HPDE6-E6E7 (cell line): ENCODE results near the gene SMCHD1.
"Not testable (repeated sequence)": the region's sequence is repeated elsewhere in the genome, so short reads cannot be mapped to it uniquely, and the experiment has no call there.

ENCODE experiments used
- DNase-seq: peaks from one replicate; pipeline ENCODE4 v3.0.0; 2011; ENCODE audit warnings: missing footprints; ENCODE audit errors: extremely low spot score

The SMCHD1 gene

GRCh38 chr18:2852460-2852859, 196.9 kb downstream of the SMCHD1 start:
- not testable (repeated sequence) for DNase-seq

DNA sequence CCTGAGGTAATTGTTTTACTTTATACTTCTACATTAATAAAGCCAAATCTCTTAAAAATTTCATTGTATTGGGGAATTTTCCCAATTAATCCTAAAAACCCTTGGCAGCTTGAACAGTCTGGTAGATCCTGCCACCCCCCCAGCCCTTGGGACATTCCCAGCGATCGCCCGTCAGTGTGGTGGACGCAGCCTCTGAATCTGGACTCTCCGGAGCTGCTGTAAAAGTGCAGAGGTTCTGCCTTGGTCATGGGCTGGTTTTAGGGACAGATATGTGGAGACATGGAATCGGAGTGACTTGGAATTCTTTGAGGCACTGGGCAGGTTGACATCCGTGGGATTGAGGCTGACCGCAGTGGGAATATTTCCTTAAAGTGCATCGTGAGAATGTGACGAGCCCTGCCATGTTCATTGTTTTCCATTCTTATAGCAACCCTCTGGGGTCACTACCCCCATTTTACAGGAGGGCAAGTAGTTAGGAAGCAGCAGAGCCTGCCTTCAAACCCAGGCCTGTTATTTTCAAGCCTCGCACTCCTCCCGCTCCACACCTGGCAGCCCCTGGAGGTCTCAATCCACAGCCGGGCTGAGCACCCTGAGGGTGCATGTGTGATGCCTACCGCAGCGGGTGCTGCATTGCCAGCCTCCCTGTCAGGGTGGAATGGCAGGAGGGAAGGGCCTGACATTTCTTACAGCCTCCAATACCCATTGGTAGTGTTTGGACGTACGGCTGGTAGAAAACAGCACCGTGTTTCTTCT, 197.8 kb downstream of the SMCHD1 start:
- DNase-seq = no peak

DNA sequence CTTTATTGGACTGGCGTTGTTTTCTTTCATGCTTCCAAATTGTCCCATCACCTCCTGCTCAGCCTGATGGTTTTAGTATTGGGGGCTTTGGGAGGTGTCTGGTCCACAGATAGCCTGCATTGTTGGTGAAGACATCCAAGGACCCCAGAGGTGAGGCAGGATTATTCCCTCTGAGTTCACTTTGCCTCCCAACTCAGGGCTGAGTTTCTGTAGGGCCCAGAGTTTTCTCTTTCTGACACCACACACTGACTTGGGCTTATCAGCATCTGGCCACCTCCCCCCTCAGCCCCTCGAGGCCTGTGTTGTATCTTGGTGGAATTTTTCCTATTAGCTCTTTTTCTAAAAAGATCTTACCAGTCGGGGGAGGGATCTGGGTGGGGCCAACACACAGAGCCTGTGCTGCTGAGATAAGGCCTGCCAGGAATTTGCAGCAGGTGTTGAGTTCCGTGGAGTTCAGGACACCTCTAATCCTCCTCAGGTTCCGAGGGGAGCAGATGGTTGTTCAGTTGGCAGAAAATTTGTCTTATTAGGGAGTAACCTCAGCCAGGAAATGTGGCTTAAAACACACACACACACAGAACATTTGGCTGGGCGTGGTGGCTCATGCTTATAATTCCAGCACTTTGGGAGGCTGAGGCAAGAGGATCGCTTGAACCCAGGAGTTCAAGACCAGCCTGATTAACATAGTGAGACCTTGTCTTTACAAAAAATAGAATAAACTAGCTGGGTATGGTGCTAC, 198.6 kb downstream of the SMCHD1 start:
- DNase-seq = no peak
